Raji (cell line): ENCODE measurements around the gene LMAN1L.

Source experiments
- POLR2A ChIP-seq: IDR thresholded peaks from 2 replicates; pipeline ENCODE4 v1.6.1; 2011; ENCODE audit warnings: low read depth, low read length, control low read depth; ENCODE audit not compliant: insufficient read depth

LMAN1L gene

DNA sequence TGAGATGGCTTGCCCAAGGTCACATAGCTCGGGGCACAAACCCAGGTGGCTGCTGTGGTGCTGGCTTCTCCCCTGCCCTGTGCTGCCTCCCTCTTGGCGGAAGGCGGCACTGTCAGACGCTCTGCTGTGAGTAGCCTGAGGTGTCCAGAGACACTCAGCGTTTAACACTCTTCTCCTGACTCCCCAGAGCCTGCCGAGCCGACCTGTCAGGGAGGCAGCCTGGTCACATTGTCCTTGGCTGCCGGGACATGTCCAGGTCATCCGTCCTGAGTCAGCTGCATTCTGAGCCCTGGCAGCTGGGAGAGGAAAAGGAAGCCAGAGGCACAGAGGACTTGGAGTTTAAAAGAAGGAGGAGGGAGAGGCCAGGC lies 4.7 kb downstream of the LMAN1L start:
- TF ChIP-seq POLR2A, result no peak

DNA sequence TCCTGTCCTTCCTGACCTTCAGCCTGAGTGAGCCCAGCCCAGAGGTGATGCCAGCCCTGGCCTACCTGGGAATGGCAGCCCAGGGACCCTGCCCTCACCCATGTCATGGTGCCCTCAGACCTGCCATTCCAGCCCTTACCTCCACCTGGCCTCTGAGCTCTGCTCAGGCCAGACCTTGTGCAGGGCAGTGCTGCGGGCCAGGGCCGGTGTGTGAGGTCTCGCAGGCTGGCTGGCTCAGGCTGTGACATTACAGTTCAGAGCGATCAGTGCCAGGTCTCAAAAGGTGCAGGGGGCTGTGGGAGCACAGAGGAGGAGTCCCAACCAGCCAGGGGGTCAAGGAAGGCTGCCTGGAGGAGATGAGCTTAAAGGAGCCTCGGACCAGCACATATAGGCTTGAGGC lies 7.4 kb downstream of the LMAN1L start:
- TF ChIP-seq POLR2A, result no peak

DNA sequence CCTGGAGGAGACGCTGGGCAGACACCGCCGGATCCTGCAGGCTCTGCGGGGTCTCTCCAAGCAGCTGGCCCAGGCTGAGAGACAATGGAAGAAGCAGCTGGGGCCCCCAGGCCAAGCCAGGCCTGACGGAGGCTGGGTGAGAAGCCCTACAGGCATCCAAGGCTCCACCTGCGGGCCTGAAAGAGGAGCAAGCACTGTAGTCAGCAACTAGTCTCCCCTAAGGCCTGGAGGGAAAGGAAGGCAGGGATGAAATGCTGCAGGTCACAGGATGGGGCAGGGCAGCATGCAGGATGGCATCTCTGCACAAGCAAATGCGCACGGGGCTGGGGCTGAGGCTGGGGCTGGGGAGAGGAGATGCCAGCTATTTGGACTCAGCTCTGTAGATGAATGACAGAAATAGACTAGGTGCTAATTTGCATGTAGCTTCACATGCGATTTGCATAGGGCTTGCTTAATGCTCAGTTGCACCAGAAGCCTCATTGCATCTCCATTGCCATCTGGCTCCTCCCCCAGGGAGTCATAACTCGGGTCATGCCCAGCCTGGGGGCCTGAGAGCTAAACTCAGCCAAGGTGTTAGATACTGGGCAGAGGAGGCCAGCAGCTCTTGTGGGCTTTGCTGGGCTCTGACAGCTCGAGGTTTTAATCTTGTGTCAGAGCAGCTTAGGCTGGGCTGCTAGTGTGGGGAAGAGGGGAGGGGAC lies 8.6 kb downstream of the LMAN1L start:
- TF ChIP-seq POLR2A, result peak; percentile 89

DNA sequence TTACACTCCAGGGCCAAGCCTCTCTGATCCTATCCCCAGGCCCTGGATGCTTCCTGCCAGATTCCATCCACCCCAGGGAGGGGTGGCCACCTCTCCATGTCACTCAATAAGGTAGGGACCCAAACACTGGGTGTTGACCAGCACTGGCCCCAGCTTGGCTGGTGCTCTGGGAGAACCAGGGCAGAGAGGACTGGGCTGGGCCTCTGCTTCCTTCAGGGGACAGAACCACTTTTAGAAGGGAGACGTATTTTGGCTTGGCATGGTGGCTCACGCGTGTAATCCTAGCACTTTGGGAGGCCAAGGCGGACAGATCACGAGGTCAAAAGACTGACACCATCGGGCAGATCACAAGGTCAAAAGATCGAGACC lies 9.1 kb downstream of the LMAN1L start:
- TF ChIP-seq POLR2A, result no peak

DNA sequence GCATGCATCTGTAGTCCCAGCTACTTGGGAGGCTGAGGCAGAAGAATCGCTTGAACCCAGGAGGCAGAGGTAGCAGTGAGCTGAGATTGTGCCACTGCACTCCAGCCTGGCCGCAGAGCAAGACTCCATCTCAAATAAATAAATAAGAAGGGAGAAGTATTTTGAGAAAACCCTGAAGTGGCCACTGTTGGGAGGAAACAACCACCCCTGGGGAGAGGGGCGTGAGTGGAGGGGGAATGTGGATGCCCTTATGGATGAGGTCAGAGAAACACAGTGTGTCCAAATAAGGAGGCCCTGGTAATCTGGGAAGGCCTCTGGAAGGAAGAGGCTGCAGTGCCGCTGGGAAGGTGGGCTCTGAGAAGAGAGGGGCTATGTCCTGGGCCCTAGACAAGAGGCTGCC lies 9.6 kb downstream of the LMAN1L start:
- TF ChIP-seq POLR2A, result no peak

DNA sequence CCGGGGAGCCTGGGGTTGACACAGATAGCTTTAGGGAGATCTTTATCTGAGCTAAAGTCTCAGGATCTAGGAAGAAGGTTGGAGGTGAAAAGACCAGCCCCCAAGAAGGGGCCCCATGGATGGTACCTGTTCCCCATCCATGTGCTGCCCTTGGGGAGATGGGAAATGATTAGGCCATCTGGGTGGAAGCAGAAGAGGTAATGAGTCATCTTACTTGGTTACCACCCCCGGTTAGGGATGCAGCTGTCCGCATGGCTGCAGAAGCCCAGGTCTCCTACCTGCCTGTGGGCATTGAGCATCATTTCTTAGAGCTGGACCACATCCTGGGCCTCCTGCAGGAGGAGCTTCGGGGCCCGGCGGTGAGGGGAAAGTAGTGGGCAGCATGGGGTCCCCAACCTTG lies 10.7 kb downstream of the LMAN1L start:
- no peak for TF ChIP-seq POLR2A

DNA sequence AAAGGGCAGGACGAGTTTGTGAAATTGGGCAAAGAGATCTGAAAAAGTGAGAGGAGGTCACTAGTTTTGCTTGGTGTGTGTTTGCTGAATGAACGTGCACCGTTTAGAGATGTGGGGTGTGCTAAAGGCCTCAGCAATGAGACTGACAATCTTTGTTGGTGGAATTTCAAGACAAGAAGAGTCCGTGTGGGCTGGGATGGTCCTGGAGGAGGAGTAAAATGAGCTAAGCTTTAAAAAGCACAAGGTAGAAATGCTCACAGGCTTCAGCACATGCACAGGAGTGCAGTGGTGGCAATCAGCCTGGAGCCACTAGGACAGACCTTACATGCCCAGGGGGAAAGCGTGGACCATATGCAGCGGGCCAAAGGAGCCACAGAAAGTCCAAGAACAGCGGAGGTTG lies 12.3 kb downstream of the LMAN1L start:
- no peak for TF ChIP-seq POLR2A

DNA sequence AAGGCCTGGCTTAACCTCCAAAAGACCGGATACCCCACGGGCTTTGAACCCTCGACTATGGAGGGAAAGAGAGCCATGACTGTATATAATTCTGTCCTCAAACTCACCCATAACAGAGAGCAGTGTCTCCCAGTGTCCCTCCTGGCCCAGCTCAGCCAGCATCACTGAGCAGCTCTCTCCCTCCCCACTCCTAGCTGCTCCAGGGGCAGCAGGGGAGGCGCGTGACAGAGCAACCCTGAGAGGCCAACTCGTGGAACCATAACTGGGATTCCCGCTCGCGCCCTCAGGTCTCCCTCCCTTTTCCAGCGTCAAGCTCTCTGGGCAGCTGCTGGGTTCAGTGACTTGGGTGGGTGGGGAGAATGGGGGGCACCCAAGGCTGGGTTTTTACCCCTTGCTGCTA lies 13.2 kb downstream of the LMAN1L start:
- no peak for TF ChIP-seq POLR2A

DNA sequence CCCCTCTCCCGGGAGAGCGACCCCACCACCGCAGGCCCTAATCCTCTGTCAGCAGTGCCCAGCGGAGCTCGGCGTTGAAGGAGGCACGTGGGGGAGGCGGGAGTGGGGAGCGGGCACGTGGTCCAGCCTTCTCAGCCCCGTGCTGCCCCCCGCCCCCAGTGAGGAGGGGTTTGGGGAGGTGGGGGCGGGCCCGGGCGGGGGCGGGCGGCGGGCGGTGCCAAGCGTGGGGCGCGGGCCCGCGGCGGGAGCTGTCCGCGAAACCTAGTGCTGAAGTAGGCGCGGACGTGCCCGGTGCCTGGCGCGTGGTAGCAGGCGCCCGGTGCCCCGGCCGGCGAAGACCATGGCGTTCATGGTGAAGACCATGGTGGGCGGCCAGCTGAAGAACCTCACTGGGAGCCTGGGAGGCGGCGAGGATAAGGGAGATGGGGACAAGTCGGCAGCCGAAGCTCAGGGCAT lies 13.8 kb downstream of the LMAN1L start, which contains the start of gene CPLX3:
Gene CPLX3 (plus strand): TSS at position 264 of the 456 bp plus-strand sequence. CDS start 77 bp downstream, at position 341.
- no peak for TF ChIP-seq POLR2A

DNA sequence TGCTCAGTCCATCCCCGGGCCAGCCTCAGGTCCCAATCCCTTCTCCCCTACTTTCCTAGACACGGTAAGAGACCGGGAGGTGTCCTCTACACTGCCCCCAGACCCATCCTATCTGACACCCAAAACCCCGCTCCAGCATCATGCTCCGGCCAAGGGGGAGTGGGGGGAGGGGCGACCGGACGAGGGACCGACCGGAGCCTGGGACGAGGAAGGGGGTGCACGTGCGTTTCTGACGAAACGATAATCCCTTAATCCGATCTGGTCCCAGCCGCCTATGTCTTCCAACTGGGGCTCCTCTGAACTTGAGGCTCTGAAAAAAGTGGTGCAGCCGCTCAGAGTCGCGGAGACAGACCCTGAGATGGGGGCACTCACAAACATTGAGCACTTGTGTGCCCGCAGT lies 14.3 kb downstream of the LMAN1L start:
- no peak for TF ChIP-seq POLR2A

DNA sequence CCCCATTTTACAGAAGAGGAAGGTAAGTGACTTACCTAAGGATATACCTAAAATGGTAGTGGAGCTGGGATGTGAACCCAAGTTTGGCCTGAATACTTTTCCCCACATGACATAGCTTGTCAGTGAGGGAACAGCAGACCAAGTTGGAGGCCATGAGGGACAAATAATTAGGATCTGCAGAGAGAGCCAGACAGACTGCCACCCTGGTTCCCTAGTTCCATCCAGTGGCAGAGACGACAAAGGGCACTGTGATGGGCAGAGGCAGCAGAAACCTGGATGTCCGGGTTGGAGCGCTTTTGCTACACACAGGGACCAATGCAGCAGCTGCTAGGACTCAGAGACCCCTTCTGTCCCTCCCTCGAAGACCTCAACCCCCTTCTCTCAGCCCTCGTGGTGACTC lies 15.0 kb downstream of the LMAN1L start:
- no peak for TF ChIP-seq POLR2A

DNA sequence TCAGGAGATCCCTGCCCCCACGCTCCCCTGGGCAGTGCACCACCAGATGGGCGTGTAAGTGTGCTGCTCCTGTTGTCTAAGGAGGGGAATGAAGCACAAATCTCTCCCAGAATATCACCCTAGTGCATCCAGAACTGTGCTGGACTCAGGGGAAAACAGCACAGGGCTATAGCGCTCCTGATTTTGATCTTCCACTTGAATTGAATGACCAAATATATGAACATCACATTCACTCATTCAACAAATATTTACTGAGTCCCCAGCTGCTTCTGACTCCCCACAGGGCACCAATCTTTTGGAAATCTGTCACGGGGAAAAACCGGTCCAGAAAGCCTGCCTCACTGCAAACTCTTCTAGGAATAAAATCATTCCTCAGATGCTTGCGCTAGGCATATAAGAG lies 16.2 kb downstream of the LMAN1L start:
- no peak for TF ChIP-seq POLR2A

DNA sequence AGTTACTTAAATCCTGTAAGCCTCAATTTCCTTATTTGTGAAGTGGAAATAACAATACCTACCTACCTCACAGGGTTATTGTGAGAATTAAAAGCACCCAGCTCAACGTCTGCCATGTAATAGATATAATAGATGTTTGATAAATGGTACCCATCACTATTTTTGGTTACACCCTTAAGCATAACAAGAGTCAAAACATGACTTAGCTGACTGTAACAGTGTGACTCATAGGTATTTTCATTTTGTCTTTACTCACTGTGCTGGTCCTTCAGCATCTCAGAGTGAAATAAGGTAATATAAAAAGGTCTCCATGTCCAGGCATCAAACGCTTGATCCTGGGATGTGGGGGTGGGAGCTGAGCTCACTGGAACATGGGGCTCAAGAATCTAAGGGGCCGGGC lies 16.9 kb downstream of the LMAN1L start:
- TF ChIP-seq POLR2A, result no peak

DNA sequence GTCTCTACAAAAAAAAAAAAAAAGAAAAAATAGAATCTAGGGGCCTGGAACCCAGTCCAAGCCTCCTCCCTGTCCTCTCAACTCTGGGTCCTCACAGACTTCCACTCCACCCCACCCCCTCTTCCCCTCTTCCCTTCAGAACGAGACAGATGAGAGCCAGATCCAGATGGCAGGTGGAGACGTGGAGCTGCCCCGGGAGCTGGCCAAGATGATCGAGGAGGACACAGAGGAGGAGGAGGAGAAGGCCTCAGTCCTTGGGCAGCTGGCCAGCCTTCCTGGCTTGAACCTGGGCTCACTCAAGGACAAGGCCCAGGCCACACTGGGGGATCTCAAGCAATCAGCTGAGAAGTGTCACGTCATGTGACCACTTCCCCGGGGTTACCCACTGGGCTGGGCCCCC lies 17.4 kb downstream of the LMAN1L start:
- TF ChIP-seq POLR2A, result no peak

DNA sequence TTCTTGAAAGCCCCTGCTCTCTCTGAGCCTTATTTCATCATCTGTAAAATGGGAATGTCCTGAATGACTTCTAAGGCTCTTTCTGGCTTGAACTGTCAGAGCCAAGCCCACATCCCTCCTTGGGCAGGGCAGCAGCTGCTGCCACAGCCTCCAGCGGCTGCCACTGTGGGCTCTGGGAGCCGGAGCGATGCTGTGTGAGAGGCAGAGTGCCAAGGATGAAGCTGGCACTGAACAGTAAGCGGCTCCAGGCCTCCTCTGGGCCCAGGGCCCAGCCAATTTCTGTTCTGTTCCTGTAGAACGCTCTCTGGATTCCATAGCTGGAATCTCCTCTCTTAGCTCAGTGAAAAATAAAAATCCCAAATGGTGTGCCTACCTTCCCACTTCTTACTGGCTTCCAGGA lies 18.2 kb downstream of the LMAN1L start:
- no peak for TF ChIP-seq POLR2A

DNA sequence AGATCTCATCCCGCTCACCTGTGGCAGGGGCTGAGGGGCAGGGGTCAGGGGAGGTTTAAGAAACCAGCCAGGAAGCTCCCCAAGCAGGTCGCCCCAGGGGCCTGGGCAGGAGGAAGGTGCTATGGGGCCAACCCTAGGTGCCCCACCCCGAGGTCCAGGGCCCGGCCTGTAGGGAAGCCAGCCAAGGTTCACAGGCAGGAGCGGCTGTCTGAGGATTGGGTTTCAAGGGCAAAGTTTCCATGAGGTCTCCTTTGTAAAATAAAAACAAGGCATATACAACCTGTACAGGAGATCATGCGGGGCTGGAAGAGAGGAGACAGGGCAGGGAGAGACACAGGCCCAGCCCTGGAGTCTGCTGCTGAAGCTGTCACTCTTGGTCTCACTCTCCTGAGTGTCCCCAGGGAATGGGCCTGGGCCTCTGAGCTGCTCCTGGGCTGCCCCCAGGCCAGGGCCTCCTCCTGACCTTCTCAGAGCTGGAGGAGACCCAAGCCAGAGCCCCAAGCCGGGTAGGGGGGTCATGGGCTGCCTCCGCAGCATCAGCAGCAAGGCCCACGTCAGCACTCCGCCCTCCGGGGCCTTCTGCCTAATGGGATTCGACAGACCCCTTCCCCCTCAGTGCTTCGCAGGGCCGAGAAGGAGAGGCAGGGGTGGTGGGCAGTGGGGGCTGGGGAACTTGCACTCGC lies 19.3 kb downstream of the LMAN1L start:
- TF ChIP-seq POLR2A, result no peak

DNA sequence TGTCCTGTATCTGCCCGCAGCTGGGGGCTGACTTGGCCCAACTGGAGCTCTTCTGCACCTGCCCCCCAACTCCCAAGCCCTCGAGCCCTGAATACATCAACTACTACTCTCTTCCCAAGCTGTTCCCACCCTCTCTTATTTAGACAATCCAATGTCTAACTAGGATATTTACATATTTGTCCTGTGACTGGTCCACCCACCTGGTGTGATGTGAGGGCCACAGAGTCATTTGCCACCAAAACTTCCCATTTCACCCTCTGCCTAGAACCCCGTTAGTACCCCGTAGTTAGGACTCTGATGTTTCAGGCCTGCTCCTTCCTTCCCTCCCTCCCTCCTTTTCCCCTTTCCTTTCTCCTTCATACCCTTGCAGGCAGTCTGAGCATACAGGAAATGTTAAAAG lies 20.2 kb downstream of the LMAN1L start:
- 0 out of 2 replicates have a peak, but pooled peaks have one; percentile 17 for TF ChIP-seq POLR2A

DNA sequence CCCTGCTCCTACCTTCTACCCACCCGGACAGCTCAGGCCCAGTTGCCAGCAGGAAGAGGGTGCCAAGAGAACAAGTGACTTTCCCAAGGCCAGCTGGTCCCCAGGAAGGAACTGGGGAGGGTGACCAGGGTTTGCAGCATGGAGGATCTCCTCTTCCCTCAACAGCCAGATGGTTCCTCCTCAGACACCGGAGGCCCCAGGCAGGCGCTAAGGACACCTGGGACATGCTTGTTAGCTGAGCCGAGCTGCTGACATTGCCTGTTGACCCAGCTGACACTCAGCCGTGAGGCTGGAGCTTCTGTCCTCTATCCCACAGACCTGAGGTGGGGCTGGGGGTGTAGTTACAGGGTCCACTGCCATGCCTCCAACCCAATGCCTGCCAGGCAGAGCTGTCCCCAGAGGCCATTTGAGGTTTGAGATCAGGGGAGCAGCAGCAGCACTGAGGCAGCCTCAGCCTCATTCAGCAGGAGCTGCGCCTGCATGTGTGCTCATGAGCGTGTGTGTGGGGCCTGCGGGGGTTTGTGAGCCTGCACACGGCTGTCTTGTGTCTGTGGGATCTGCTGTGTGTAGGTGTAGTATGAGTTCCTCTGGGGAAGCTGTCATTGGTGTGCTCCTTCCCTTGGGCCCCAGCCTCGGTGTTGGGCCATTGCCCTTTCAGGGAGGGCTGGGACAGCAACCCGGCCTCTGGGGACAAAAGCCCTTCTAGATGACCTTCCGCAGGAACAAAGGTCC lies 20.9 kb downstream of the LMAN1L start:
- TF ChIP-seq POLR2A, result no peak
